GM12878 (cell line): ENCODE results near the gene CYP24A1. TPM values are rescaled to one million over a fixed set of nuclear protein-coding genes. Genes with fewer than 3 reads are reported as not detected.

Experiments
- NBN ChIP-seq: fragments of 450-650 bp; IDR thresholded peaks from 2 replicates; pipeline ENCODE4 v1.6.1; 2016
- NFXL1 ChIP-seq: fragments of 450-650 bp; IDR thresholded peaks from 2 replicates; pipeline ENCODE4 v1.6.1; 2017; ENCODE audit warnings: antibody characterized with exemption, mild to moderate bottlenecking, borderline replicate concordance
- NR2C2 ChIP-seq: IDR thresholded peaks from 2 replicates; pipeline ENCODE4 v1.6.1; 2011; ENCODE audit warnings: borderline replicate concordance, low read depth; ENCODE audit not compliant: control insufficient read depth, insufficient read length
- PBX3 ChIP-seq: IDR thresholded peaks from 2 replicates; pipeline ENCODE4 v1.6.1; 2011; ENCODE audit warnings: mild to moderate bottlenecking, low read depth, low read length, moderate library complexity; ENCODE audit not compliant: insufficient replicate concordance
- POU2F2 ChIP-seq: IDR thresholded peaks from 3 replicates; pipeline ENCODE4 v1.6.1; 2011; ENCODE audit warnings: low read depth, mild to moderate bottlenecking, low read length, borderline replicate concordance
- ZNF274 ChIP-seq: IDR thresholded peaks from one replicate; pipeline ENCODE4 v1.8.0; 2011; ENCODE audit not compliant: insufficient read length, insufficient read depth
- polyA plus RNA-seq, 11 experiments: library from polyadenylated mRNA; depleted of rRNA in 4 of 11; unstranded in 6 of 11; stranded (reverse) in 5 of 11; fragments of >200 nt; fragmentation: Nextera tagmentation in 4 of 11; fragmentation: Illumina TruSeq in 1 of 11; extraction: Ambion mirVana in 4 of 11; extraction: Trizol in 1 of 11; gene quantifications; 1 replicate in 1 of 11; 2 replicates in 10 of 11; pipeline versions ENCODE4 v1.2.1 to v1.2.3, GENCODE V29; 2011 to 2016; ENCODE audit warnings: inconsistent platforms in 2 of 11, missing spikeins in 2 of 11, low read depth in 1 of 11
- total RNA-seq, 4 experiments: library from RNA; depleted of rRNA in 3 of 4; stranded (reverse); fragments of >200 nt in 3 of 4; fragmentation: Illumina TruSeq in 1 of 4; extraction: Trizol in 1 of 4; gene quantifications; 2 replicates each; pipeline versions ENCODE4 v1.2.1 to v1.2.3, GENCODE V29; 2013 to 2021
- TF ChIP-seq, protein P1 (sequence below): fragments of 150-350 bp; IDR thresholded peaks from 2 replicates; pipeline ENCODE4 v1.6.1; 2016; ENCODE audit warnings: low read depth, low read length
- TF ChIP-seq, protein P2 (sequence below): IDR thresholded peaks from 2 replicates; pipeline ENCODE4 v1.6.1; 2011; ENCODE audit warnings: borderline replicate concordance, low read depth, mild to moderate bottlenecking, moderate library complexity, mixed read lengths, low read length; ENCODE audit not compliant: insufficient read depth; ENCODE audit errors: extremely low read length
- TF ChIP-seq, protein P3 (sequence below): fragments of 450-650 bp; IDR thresholded peaks from 2 replicates; pipeline ENCODE4 v1.6.1; 2017; ENCODE audit warnings: mild to moderate bottlenecking

Gene CYP24A1
- total and polyA plus RNA-seq, 10 of the 15 experiments (the other 5 are each of a cell fraction or from before 2014, with no cell fraction given): 0.69 TPM; not detected in 9

DNA sequence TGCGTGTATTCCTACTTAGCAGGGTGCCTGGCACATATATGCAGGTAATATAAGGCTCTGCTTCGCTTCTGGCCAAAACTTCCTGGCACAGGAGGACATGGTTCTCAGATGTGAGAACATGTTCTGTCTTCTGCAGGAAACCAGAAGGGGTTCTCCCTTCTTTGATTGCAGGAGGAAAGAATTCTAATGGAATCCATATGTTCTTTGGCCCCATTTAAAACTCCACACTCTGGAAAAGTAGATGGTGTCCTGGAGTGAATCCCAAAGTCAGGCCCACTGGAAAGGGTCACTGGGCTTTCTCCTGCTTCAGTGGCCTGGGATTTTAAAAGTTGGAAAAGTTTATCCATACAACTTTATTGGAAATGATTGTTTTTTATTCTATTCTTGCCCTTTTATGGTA lies 16.4 kb upstream of the CYP24A1 start (continued):
- no peak for TF ChIP-seq PBX3
- TF ChIP-seq NFXL1: no peak
- TF ChIP-seq, protein P1, sequence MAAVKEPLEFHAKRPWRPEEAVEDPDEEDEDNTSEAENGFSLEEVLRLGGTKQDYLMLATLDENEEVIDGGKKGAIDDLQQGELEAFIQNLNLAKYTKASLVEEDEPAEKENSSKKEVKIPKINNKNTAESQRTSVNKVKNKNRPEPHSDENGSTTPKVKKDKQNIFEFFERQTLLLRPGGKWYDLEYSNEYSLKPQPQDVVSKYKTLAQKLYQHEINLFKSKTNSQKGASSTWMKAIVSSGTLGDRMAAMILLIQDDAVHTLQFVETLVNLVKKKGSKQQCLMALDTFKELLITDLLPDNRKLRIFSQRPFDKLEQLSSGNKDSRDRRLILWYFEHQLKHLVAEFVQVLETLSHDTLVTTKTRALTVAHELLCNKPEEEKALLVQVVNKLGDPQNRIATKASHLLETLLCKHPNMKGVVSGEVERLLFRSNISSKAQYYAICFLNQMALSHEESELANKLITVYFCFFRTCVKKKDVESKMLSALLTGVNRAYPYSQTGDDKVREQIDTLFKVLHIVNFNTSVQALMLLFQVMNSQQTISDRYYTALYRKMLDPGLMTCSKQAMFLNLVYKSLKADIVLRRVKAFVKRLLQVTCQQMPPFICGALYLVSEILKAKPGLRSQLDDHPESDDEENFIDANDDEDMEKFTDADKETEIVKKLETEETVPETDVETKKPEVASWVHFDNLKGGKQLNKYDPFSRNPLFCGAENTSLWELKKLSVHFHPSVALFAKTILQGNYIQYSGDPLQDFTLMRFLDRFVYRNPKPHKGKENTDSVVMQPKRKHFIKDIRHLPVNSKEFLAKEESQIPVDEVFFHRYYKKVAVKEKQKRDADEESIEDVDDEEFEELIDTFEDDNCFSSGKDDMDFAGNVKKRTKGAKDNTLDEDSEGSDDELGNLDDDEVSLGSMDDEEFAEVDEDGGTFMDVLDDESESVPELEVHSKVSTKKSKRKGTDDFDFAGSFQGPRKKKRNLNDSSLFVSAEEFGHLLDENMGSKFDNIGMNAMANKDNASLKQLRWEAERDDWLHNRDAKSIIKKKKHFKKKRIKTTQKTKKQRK: no peak
- TF ChIP-seq NR2C2: no peak
- TF ChIP-seq, protein P2, sequence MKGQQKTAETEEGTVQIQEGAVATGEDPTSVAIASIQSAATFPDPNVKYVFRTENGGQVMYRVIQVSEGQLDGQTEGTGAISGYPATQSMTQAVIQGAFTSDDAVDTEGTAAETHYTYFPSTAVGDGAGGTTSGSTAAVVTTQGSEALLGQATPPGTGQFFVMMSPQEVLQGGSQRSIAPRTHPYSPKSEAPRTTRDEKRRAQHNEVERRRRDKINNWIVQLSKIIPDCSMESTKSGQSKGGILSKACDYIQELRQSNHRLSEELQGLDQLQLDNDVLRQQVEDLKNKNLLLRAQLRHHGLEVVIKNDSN: no peak
- no peak for TF ChIP-seq POU2F2
- TF ChIP-seq, protein P3, sequence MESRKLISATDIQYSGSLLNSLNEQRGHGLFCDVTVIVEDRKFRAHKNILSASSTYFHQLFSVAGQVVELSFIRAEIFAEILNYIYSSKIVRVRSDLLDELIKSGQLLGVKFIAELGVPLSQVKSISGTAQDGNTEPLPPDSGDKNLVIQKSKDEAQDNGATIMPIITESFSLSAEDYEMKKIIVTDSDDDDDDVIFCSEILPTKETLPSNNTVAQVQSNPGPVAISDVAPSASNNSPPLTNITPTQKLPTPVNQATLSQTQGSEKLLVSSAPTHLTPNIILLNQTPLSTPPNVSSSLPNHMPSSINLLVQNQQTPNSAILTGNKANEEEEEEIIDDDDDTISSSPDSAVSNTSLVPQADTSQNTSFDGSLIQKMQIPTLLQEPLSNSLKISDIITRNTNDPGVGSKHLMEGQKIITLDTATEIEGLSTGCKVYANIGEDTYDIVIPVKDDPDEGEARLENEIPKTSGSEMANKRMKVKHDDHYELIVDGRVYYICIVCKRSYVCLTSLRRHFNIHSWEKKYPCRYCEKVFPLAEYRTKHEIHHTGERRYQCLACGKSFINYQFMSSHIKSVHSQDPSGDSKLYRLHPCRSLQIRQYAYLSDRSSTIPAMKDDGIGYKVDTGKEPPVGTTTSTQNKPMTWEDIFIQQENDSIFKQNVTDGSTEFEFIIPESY: no peak
- no peak for TF ChIP-seq NBN
- no peak for TF ChIP-seq ZNF274
